Left kidney (tissue), 2 donors: ENCODE results near the gene ACTN1. TPM values are rescaled to one million over a fixed set of nuclear protein-coding genes. Genes with fewer than 3 reads are reported as not detected.
"Not testable (repeated sequence)": the region's sequence is repeated elsewhere in the genome, so short reads cannot be mapped to it uniquely, and the experiment has no call there.

ENCODE experiments used
- DNase-seq: peaks from one replicate; pipeline ENCODE4 v3.0.0-alpha.2; 2013
- polyA plus RNA-seq: library from polyadenylated mRNA; unstranded; fragments of 120-200 nt; gene quantifications from one replicate; pipeline ENCODE4 v1.2.1, GENCODE V29; 2013; ENCODE audit not compliant: insufficient read length

The ACTN1 gene
- polyA plus RNA-seq, 1 donor: 73.0 TPM

- no peak for DNase-seq
Measured at GRCh38 chr14:68994056-68994455, 15.0 kb upstream of the ACTN1 start.

GRCh38 chr14:68987653-68988036 lies 8.5 kb upstream of the ACTN1 start:
- DNase-seq: no peak

GRCh38 chr14:68986926-68987652 lies 8.0 kb upstream of the ACTN1 start:
- DNase-seq: no peak

- no peak for DNase-seq
Measured at GRCh38 chr14:68986225-68986624, 7.1 kb upstream of the ACTN1 start.

- no peak for DNase-seq
Measured at GRCh38 chr14:68984686-68985085, 5.6 kb upstream of the ACTN1 start.

- no peak for DNase-seq
Measured at GRCh38 chr14:68983191-68983590, 4.1 kb upstream of the ACTN1 start.

- no peak for DNase-seq
Measured at GRCh38 chr14:68982581-68982980, 3.5 kb upstream of the ACTN1 start.

- DNase-seq: no peak
Measured at GRCh38 chr14:68981539-68981976, 2.5 kb upstream of the ACTN1 start.

- no peak for DNase-seq
Measured at GRCh38 chr14:68981139-68981538, 2.0 kb upstream of the ACTN1 start.

GRCh38 chr14:68979722-68980451 lies 785 bp upstream of the ACTN1 start:
- no peak for DNase-seq

GRCh38 chr14:68978172-68978911 lies 760 bp downstream of the ACTN1 start:
- peak; percentile 61 for DNase-seq

GRCh38 chr14:68977718-68978171 lies 1.4 kb downstream of the ACTN1 start:
- DNase-seq: peak; percentile 75

- DNase-seq: no peak
Measured at GRCh38 chr14:68977180-68977717, 1.9 kb downstream of the ACTN1 start.

GRCh38 chr14:68976160-68977067 lies 2.7 kb downstream of the ACTN1 start:
- no peak for DNase-seq

GRCh38 chr14:68975667-68976066 lies 3.4 kb downstream of the ACTN1 start:
- DNase-seq: no peak

GRCh38 chr14:68974759-68975347 lies 4.2 kb downstream of the ACTN1 start:
- DNase-seq: no peak

GRCh38 chr14:68973639-68974038 lies 5.5 kb downstream of the ACTN1 start:
- no peak for DNase-seq

GRCh38 chr14:68973219-68973565 lies 5.9 kb downstream of the ACTN1 start:
- DNase-seq: not testable (repeated sequence)

- DNase-seq: no peak
Measured at GRCh38 chr14:68972507-68973218, 6.4 kb downstream of the ACTN1 start.

- DNase-seq: no peak
Measured at GRCh38 chr14:68971411-68972035, 7.6 kb downstream of the ACTN1 start.
